ENCODE data around the gene OR52M1.

OR52M1 gene

GRCh38 chr11:4541071-4541470 is 3.9 kb upstream of the OR52M1 start:
- Histone ChIP-seq H3K4me1 (ENCODE audit: insufficient read depth, low read length) (no peaks in the 10 kb centered on the region), H3K9me3 (ENCODE audit: low read length) (no peaks in the 10 kb centered on the region), H3K27me3 (ENCODE audit: insufficient read depth, low read length) (peaks cover 3% of the 10 kb centered on the region), H2AFZ (ENCODE audit: low read depth, low read length) (no peak overlapping the region), H3K4me3 (ENCODE audit: low read length) (no peak overlapping the region), H3K36me3 (ENCODE audit: insufficient read depth, low read length) (no peaks in the 10 kb centered on the region)

GRCh38 chr11:4543561-4543960 is 1.4 kb upstream of the OR52M1 start:
- Histone ChIP-seq H3K4me3 (ENCODE audit: low read length) (no peak overlapping the region), H3K9me3 (ENCODE audit: low read length) (no peaks in the 10 kb centered on the region), H3K27me3 (ENCODE audit: insufficient read depth, low read length) (peaks cover 2% of the 10 kb centered on the region), H3K4me1 (ENCODE audit: insufficient read depth, low read length) (no peaks in the 10 kb centered on the region), H2AFZ (ENCODE audit: low read depth, low read length) (no peak overlapping the region), H3K36me3 (ENCODE audit: insufficient read depth, low read length) (no peaks in the 10 kb centered on the region)

GRCh38 chr11:4546878-4547277 is 1.9 kb downstream of the OR52M1 start:
- Histone ChIP-seq H3K4me3 (ENCODE audit: low read length) (no peak overlapping the region), H3K27me3 (ENCODE audit: insufficient read depth, low read length) (no peaks in the 10 kb centered on the region), H2AFZ (ENCODE audit: low read depth, low read length) (no peak overlapping the region), H3K9me3 (ENCODE audit: low read length) (no peaks in the 10 kb centered on the region), H3K4me1 (ENCODE audit: insufficient read depth, low read length) (no peaks in the 10 kb centered on the region), H3K36me3 (ENCODE audit: insufficient read depth, low read length) (no peaks in the 10 kb centered on the region)

GRCh38 chr11:4547416-4547815 is 2.4 kb downstream of the OR52M1 start:
- Histone ChIP-seq H3K36me3 (ENCODE audit: insufficient read depth, low read length) (no peaks in the 10 kb centered on the region), H3K4me3 (ENCODE audit: low read length) (no peak overlapping the region), H3K4me1 (ENCODE audit: insufficient read depth, low read length) (no peaks in the 10 kb centered on the region), H3K9me3 (ENCODE audit: low read length) (no peaks in the 10 kb centered on the region), H3K27me3 (ENCODE audit: insufficient read depth, low read length) (no peaks in the 10 kb centered on the region), H2AFZ (ENCODE audit: low read depth, low read length) (no peak overlapping the region)

- H3K4me3 ChIP-seq (ENCODE audit: low read length) = no peak overlapping the region
- no peaks in the 10 kb centered on the region for H3K27me3 ChIP-seq (ENCODE audit: insufficient read depth, low read length)
- no peaks in the 10 kb centered on the region for H3K36me3 ChIP-seq (ENCODE audit: insufficient read depth, low read length)
- no peaks in the 10 kb centered on the region for H3K4me1 ChIP-seq (ENCODE audit: insufficient read depth, low read length)
- no peak overlapping the region for H2AFZ ChIP-seq (ENCODE audit: low read depth, low read length)
- no peaks in the 10 kb centered on the region for H3K9me3 ChIP-seq (ENCODE audit: low read length)
Measured at GRCh38 chr11:4551346-4551979, 6.5 kb downstream of the OR52M1 start.

- no peaks in the 10 kb centered on the region for H3K36me3 ChIP-seq (ENCODE audit: insufficient read depth, low read length)
Measured at GRCh38 chr11:4559527-4560440, 14.8 kb downstream of the OR52M1 start.

GRCh38 chr11:4560467-4560866 is 15.5 kb downstream of the OR52M1 start:
- Histone ChIP-seq H3K36me3 (ENCODE audit: insufficient read depth, low read length) (no peaks in the 10 kb centered on the region), H3K27me3 (ENCODE audit: insufficient read depth, low read length) (no peaks in the 10 kb centered on the region), H3K4me3 (ENCODE audit: low read length) (no peak overlapping the region), H3K4me1 (ENCODE audit: insufficient read depth, low read length) (no peaks in the 10 kb centered on the region), H3K9me3 (ENCODE audit: low read length) (no peaks in the 10 kb centered on the region), H2AFZ (ENCODE audit: low read depth, low read length) (no peak overlapping the region)

More at GRCh38 chr11:4559527-4560440, 14.8 kb downstream of the OR52M1 start:
- Histone ChIP-seq H3K4me1 (ENCODE audit: insufficient read depth, low read length) (no peaks in the 10 kb centered on the region), H3K4me3 (ENCODE audit: low read length) (no peak overlapping the region), H3K27me3 (ENCODE audit: insufficient read depth, low read length) (no peaks in the 10 kb centered on the region), H3K9me3 (ENCODE audit: low read length) (no peaks in the 10 kb centered on the region), H2AFZ (ENCODE audit: low read depth, low read length) (no peak overlapping the region)

- Histone ChIP-seq H3K27me3 (ENCODE audit: insufficient read depth, low read length) (no peaks in the 10 kb centered on the region), H3K9me3 (ENCODE audit: low read length) (no peaks in the 10 kb centered on the region), H3K36me3 (ENCODE audit: insufficient read depth, low read length) (no peaks in the 10 kb centered on the region), H3K4me3 (ENCODE audit: low read length) (no peak overlapping the region), H2AFZ (ENCODE audit: low read depth, low read length) (no peak overlapping the region), H3K4me1 (ENCODE audit: insufficient read depth, low read length) (no peaks in the 10 kb centered on the region)
Measured at GRCh38 chr11:4565371-4565770, 20.4 kb downstream of the OR52M1 start.

- Histone ChIP-seq H3K4me3 (ENCODE audit: low read length) (no peak overlapping the region), H3K27me3 (ENCODE audit: insufficient read depth, low read length) (peaks cover 5% of the 10 kb centered on the region), H2AFZ (ENCODE audit: low read depth, low read length) (no peak overlapping the region), H3K36me3 (ENCODE audit: insufficient read depth, low read length) (no peaks in the 10 kb centered on the region), H3K4me1 (ENCODE audit: insufficient read depth, low read length) (no peaks in the 10 kb centered on the region), H3K9me3 (ENCODE audit: low read length) (no peaks in the 10 kb centered on the region)
Measured at GRCh38 chr11:4569075-4569474, 24.1 kb downstream of the OR52M1 start.

GRCh38 chr11:4576880-4577279 is 31.9 kb downstream of the OR52M1 start:
- Histone ChIP-seq H3K27me3 (ENCODE audit: insufficient read depth, low read length) (peaks cover 2% of the 10 kb centered on the region), H3K4me3 (ENCODE audit: low read length) (no peak overlapping the region), H2AFZ (ENCODE audit: low read depth, low read length) (no peak overlapping the region), H3K9me3 (ENCODE audit: low read length) (no peaks in the 10 kb centered on the region), H3K4me1 (ENCODE audit: insufficient read depth, low read length) (no peaks in the 10 kb centered on the region), H3K36me3 (ENCODE audit: insufficient read depth, low read length) (no peaks in the 10 kb centered on the region)

- peaks cover 2% of the 10 kb centered on the region for H3K27me3 ChIP-seq (ENCODE audit: insufficient read depth, low read length)
- no peak overlapping the region for H3K4me3 ChIP-seq (ENCODE audit: low read length)
- H2AFZ ChIP-seq (ENCODE audit: low read depth, low read length) = no peak overlapping the region
- no peaks in the 10 kb centered on the region for H3K36me3 ChIP-seq (ENCODE audit: insufficient read depth, low read length)
- no peaks in the 10 kb centered on the region for H3K9me3 ChIP-seq (ENCODE audit: low read length)
- no peaks in the 10 kb centered on the region for H3K4me1 ChIP-seq (ENCODE audit: insufficient read depth, low read length)
Measured at GRCh38 chr11:4577761-4578160, 32.8 kb downstream of the OR52M1 start.

- no peaks in the 10 kb centered on the region for H3K4me1 ChIP-seq (ENCODE audit: insufficient read depth, low read length)
- H2AFZ ChIP-seq (ENCODE audit: low read depth, low read length) = no peak overlapping the region
- H3K9me3 ChIP-seq (ENCODE audit: low read length) = no peaks in the 10 kb centered on the region
- peaks cover 2% of the 10 kb centered on the region for H3K27me3 ChIP-seq (ENCODE audit: insufficient read depth, low read length)
- H3K36me3 ChIP-seq (ENCODE audit: insufficient read depth, low read length) = no peaks in the 10 kb centered on the region
- no peak overlapping the region for H3K4me3 ChIP-seq (ENCODE audit: low read length)
Measured at GRCh38 chr11:4578624-4579023, 33.6 kb downstream of the OR52M1 start.

GRCh38 chr11:4580124-4580523 is 35.1 kb downstream of the OR52M1 start:
- H3K27me3 ChIP-seq (ENCODE audit: insufficient read depth, low read length) = no peaks in the 10 kb centered on the region
- no peaks in the 10 kb centered on the region for H3K36me3 ChIP-seq (ENCODE audit: insufficient read depth, low read length)
- no peaks in the 10 kb centered on the region for H3K4me1 ChIP-seq (ENCODE audit: insufficient read depth, low read length)
- no peak overlapping the region for H2AFZ ChIP-seq (ENCODE audit: low read depth, low read length)
- no peaks in the 10 kb centered on the region for H3K9me3 ChIP-seq (ENCODE audit: low read length)
- no peak overlapping the region for H3K4me3 ChIP-seq (ENCODE audit: low read length)

Measured in neuron (in vitro differentiated cells).